SK-N-MC (cell line): ENCODE measurements around the gene EGR4.

Source experiments
- EZH2 ChIP-seq: fragments of 200-600 bp; sonication (generic); IDR thresholded peaks from one replicate; pipeline ENCODE4 v1.6.1; 2017; ENCODE audit warnings: antibody characterized with exemption
- POLR2AphosphoS5 ChIP-seq: IDR thresholded peaks from 2 replicates; pipeline ENCODE4 v1.6.1; 2012; ENCODE audit warnings: mild to moderate bottlenecking, low read depth, low read length, borderline replicate concordance

GRCh38 chr2:73334045-73334444, 40.7 kb upstream of the EGR4 start:
- TF ChIP-seq EZH2 (no peak), POLR2AphosphoS5 (no peak)
